ENCODE data around the gene ANTXR2. TPM values are rescaled to one million over a fixed set of nuclear protein-coding genes. Genes with fewer than 3 reads are reported as not detected.

The ANTXR2 gene
- total and polyA plus RNA-seq, 2 of the 8 experiments (the other 6 are each of a cell fraction or from before 2014, with no cell fraction given), result 1.1 to 7.5 TPM

- Histone ChIP-seq H2AK5ac (ENCODE audit: low read depth, low read length) (no peak overlapping the region), H3K4ac (replicated peaks; ENCODE audit: insufficient read length, low read depth, low read length) (no peak overlapping the region), H3K36me3 (ENCODE audit: control insufficient read depth in 2 of 4, insufficient read depth in 4 of 4, low read length in 3 of 4) (no peaks in the 10 kb centered on the region), H3K56ac (replicated peaks; ENCODE audit: insufficient read length, low read depth, low read length) (no peak overlapping the region), H2BK12ac (ENCODE audit: low read depth, low read length) (no peak overlapping the region), H3K14ac (ENCODE audit: insufficient read length) (no peak overlapping the region), H2AFZ (ENCODE audit: low read length) (no peak overlapping the region), H2BK5ac (ENCODE audit: low read depth, low read length) (no peak overlapping the region), H3K4me1 (replicated peaks in 1 of 4; ENCODE audit: control insufficient read depth in 3 of 4, insufficient read depth in 4 of 4, low read length in 3 of 4) (no peaks in the 10 kb centered on the region), H2BK15ac (ENCODE audit: low read length) (no peak overlapping the region), H3K9ac (replicated peaks in 1 of 4; ENCODE audit: extremely low read depth in 1 of 4, low read depth in 3 of 4, low read length in 3 of 4) (no peak overlapping the region), H3K18ac (ENCODE audit: extremely low read depth, low read length) (no peak overlapping the region), H3K23ac (ENCODE audit: insufficient read length) (no peak overlapping the region), H3K27ac (ENCODE audit: low read depth, low read length) (no peak overlapping the region), H3K9me3 (ENCODE audit: insufficient read depth in 2 of 2, low read depth in 1 of 2, low read length in 1 of 2) (no peaks in the 10 kb centered on the region), H4K5ac (ENCODE audit: insufficient read length, low read depth, low read length) (no peak overlapping the region), H3K23me2 (ENCODE audit: low read depth, low read length) (no peaks in the 10 kb centered on the region), H3K4me3 (ENCODE audit: extremely low read depth in 1 of 4, insufficient read depth in 2 of 4, low read depth in 3 of 4, low read length in 4 of 4) (no peak overlapping the region), H4K91ac (replicated peaks; ENCODE audit: insufficient read length, low read length) (no peak overlapping the region), H3K79me2 (ENCODE audit: control insufficient read depth in 1 of 2, insufficient read depth in 2 of 2, low read length in 2 of 2) (no peaks in the 10 kb centered on the region), H3K27me3 (replicated peaks in 1 of 4; ENCODE audit: control insufficient read depth in 3 of 4, extremely low read depth in 1 of 4, insufficient read depth in 3 of 4, low read length in 3 of 4) (no peaks in the 10 kb centered on the region), H4K8ac (ENCODE audit: extremely low read depth, insufficient read depth, low read length) (no peak overlapping the region), H2BK20ac (ENCODE audit: low read length) (no peak overlapping the region), H4K20me1 (replicated peaks in 1 of 2; ENCODE audit: control insufficient read depth in 1 of 2, insufficient read depth in 2 of 2, low read length in 2 of 2) (no peaks in the 10 kb centered on the region), H2BK120ac (replicated peaks; ENCODE audit: low read depth, low read length) (no peak overlapping the region), H3K79me1 (ENCODE audit: low read depth, low read length) (no peaks in the 10 kb centered on the region), H3K4me2 (ENCODE audit: insufficient read depth in 1 of 2, low read depth in 2 of 2, low read length in 2 of 2) (no peak overlapping the region)
- ChIA-PET POLR2A (ENCODE audit: partially characterized antibody) (no interaction called here), CTCF (ENCODE audit: partially characterized antibody) (no interaction called here)
- DNase-seq (ENCODE audit: low read depth in 1 of 2, low spot score in 2 of 2), result no peak
- 85% methylated on average over 1 of the region's 1 CpG; no CpG with 5 or more reads in 1 of the 2 experiments for WGBS, 2 experiments (ENCODE audit: extremely low coverage in 1 of 2, insufficient coverage in 1 of 2, insufficient read length in 1 of 2, insufficient replicate concordance in 2 of 2, low coverage in 1 of 2, low lambda C conversion rate in 2 of 2, missing lambda C conversion rate in 1 of 2)
- no peak for TF ChIP-seq GTF2F1 (IDR thresholded peaks at IDR 0.05; ENCODE audit: borderline replicate concordance, low read depth, low read length)
- TF ChIP-seq RNF2 (IDR thresholded peaks at IDR 0.05; ENCODE audit: borderline replicate concordance, low read depth, low read length, missing control alignments, poor library complexity, severe bottlenecking), result no peak
- no peak for TF ChIP-seq CREB1 (IDR thresholded peaks at IDR 0.05)
- TF ChIP-seq KDM4A (IDR thresholded peaks at IDR 0.05; ENCODE audit: low read depth, low read length, severe bottlenecking), result no peak
- no peak for TF ChIP-seq PHF8 (conservative IDR thresholded peaks at IDR 0.05; ENCODE audit: low read depth, low read length)
- TF ChIP-seq CBX8 (IDR thresholded peaks at IDR 0.05; ENCODE audit: borderline replicate concordance, low read depth, low read length), result no peak
- FAIRE-seq, result no peak
Measured at GRCh38 chr4:79872738-79873137, 200.3 kb downstream of the ANTXR2 start.

Data from H1 (cell line).